Hepatocyte (in vitro differentiated cells): ENCODE measurements around the gene PBX3. TPM values are rescaled to one million over a fixed set of nuclear protein-coding genes. Genes with fewer than 3 reads are reported as not detected.

Source experiments
- DNase-seq: peaks from one replicate; pipeline ENCODE4 v3.0.0-alpha.2; 2016; ENCODE audit warnings: low spot score
- H2AFZ ChIP-seq: fragments of 200-600 bp; sonication (generic); 2 replicates; pipeline ENCODE4 v1.6.0; 2016; ENCODE audit warnings: antibody characterized with exemption, mild to moderate bottlenecking
- H3K27ac ChIP-seq: fragments of 200-600 bp; sonication (generic); 2 replicates; pipeline ENCODE4 v1.5.1; 2016; ENCODE audit warnings: mild to moderate bottlenecking
- H3K27me3 ChIP-seq: fragments of 200-600 bp; sonication (generic); 2 replicates; pipeline ENCODE4 v1.6.1; 2016
- H3K36me3 ChIP-seq: fragments of 200-600 bp; sonication (generic); replicated peaks from 2 replicates; pipeline ENCODE4 v1.5.1; 2016; ENCODE audit warnings: low read depth; ENCODE audit not compliant: insufficient read depth
- H3K4me1 ChIP-seq: fragments of 200-600 bp; sonication (generic); 2 replicates; pipeline ENCODE4 v1.5.1; 2016; ENCODE audit warnings: mild to moderate bottlenecking, moderate library complexity; ENCODE audit not compliant: insufficient read depth
- H3K4me2 ChIP-seq: fragments of 200-600 bp; sonication (generic); 2 replicates; pipeline ENCODE4 v1.6.0; 2016
- H3K4me3 ChIP-seq: fragments of 200-600 bp; sonication (generic); 2 replicates; pipeline ENCODE4 v1.5.1; 2016; ENCODE audit warnings: mild to moderate bottlenecking
- H3K79me2 ChIP-seq: fragments of 200-600 bp; sonication (generic); 2 replicates; pipeline ENCODE4 v1.6.0; 2017; ENCODE audit warnings: mild to moderate bottlenecking
- H3K9me2 ChIP-seq: fragments of 200-600 bp; sonication (generic); replicated peaks from 2 replicates; pipeline ENCODE4 v1.6.0; 2017; ENCODE audit warnings: mild to moderate bottlenecking; ENCODE audit not compliant: insufficient read depth
- H3K9me3 ChIP-seq: fragments of 200-600 bp; sonication (generic); 2 replicates; pipeline ENCODE4 v1.5.1; 2016; ENCODE audit warnings: low read depth, mild to moderate bottlenecking
- H4K20me1 ChIP-seq: fragments of 200-600 bp; sonication (generic); 2 replicates; pipeline ENCODE4 v1.6.0; 2016; ENCODE audit warnings: mild to moderate bottlenecking; ENCODE audit not compliant: insufficient read depth, poor library complexity, severe bottlenecking
- EZH2 ChIP-seq: fragments of 200-600 bp; sonication (generic); IDR thresholded peaks from 2 replicates; pipeline ENCODE4 v1.6.1; 2016; ENCODE audit warnings: antibody characterized with exemption, mild to moderate bottlenecking, borderline replicate concordance
- EZH2phosphoT487 ChIP-seq: fragments of 200-600 bp; sonication (generic); IDR thresholded peaks from one replicate; pipeline ENCODE4 v1.6.1; 2018; ENCODE audit warnings: antibody characterized with exemption, mild to moderate bottlenecking, low read depth, moderate library complexity; ENCODE audit not compliant: unreplicated experiment, severe bottlenecking
- WGBS: methylation state at CpG from one replicate; pipeline ENCODE4 v1.1.6; 2016; ENCODE audit warnings: low lambda C conversion rate; ENCODE audit errors: missing lambda C conversion rate; 5-methylcytosine and 5-hydroxymethylcytosine counted together
- polyA plus RNA-seq: library from polyadenylated mRNA; unstranded; fragments of >200 nt; fragmentation: Nextera tagmentation; extraction: Ambion mirVana; gene quantifications from 2 replicates; pipeline ENCODE4 v1.2.1, GENCODE V29; 2016
- total RNA-seq: library from RNA; depleted of rRNA; stranded (reverse); fragments of >200 nt; gene quantifications from 2 replicates; pipeline ENCODE4 v1.2.3, GENCODE V29; 2014
- TF ChIP-seq, protein P1 (sequence below): fragments of 200-600 bp; sonication (generic); IDR thresholded peaks from 2 replicates; pipeline ENCODE4 v1.5.1; 2016; ENCODE audit warnings: antibody characterized with exemption, mild to moderate bottlenecking; ENCODE audit not compliant: poor library complexity

Gene PBX3
- total and polyA plus RNA-seq, 2 experiments from 2014 or later = 15.9 to 23.3 TPM

DNA sequence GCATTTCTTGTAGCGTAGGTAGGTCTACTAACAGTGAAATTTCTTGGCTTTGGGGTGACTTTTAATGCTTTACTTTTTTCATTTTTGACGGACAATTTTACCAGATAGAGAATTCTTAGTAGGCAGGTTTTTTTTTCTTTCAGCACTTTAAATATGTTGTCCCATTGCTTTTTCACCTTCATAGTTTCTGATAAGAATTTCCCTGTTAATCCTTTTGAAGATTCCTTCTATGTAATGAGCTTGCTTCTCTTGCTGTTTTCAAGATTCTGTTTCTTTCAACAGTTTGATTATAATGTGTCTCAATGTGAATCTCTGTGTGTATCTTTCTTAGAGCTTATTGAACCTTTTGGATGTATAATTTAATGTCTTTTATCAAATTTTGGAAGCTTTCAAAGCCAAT is 35.5 kb downstream of the PBX3 start:
- H3K79me2 ChIP-seq = no peaks in the 10 kb centered on the region
- no peak overlapping the region for H3K27ac ChIP-seq
- no peak overlapping the region for H3K4me3 ChIP-seq
- no peaks in the 10 kb centered on the region for H3K9me2 ChIP-seq
- 100% methylated on average over 2 of the region's 2 CpGs for WGBS
- TF ChIP-seq, protein P1, sequence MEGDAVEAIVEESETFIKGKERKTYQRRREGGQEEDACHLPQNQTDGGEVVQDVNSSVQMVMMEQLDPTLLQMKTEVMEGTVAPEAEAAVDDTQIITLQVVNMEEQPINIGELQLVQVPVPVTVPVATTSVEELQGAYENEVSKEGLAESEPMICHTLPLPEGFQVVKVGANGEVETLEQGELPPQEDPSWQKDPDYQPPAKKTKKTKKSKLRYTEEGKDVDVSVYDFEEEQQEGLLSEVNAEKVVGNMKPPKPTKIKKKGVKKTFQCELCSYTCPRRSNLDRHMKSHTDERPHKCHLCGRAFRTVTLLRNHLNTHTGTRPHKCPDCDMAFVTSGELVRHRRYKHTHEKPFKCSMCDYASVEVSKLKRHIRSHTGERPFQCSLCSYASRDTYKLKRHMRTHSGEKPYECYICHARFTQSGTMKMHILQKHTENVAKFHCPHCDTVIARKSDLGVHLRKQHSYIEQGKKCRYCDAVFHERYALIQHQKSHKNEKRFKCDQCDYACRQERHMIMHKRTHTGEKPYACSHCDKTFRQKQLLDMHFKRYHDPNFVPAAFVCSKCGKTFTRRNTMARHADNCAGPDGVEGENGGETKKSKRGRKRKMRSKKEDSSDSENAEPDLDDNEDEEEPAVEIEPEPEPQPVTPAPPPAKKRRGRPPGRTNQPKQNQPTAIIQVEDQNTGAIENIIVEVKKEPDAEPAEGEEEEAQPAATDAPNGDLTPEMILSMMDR = no peak
- TF ChIP-seq EZH2phosphoT487 = no peak
- TF ChIP-seq EZH2 = no peak
- H4K20me1 ChIP-seq = no peaks in the 10 kb centered on the region
- H3K4me1 ChIP-seq = no peaks in the 10 kb centered on the region
- DNase-seq = no peak
- H3K27me3 ChIP-seq = no peaks in the 10 kb centered on the region
- H2AFZ ChIP-seq = no peak overlapping the region
- peaks cover 4% of the 10 kb centered on the region for H3K9me3 ChIP-seq
- no peaks in the 10 kb centered on the region for H3K36me3 ChIP-seq
- no peak overlapping the region for H3K4me2 ChIP-seq

DNA sequence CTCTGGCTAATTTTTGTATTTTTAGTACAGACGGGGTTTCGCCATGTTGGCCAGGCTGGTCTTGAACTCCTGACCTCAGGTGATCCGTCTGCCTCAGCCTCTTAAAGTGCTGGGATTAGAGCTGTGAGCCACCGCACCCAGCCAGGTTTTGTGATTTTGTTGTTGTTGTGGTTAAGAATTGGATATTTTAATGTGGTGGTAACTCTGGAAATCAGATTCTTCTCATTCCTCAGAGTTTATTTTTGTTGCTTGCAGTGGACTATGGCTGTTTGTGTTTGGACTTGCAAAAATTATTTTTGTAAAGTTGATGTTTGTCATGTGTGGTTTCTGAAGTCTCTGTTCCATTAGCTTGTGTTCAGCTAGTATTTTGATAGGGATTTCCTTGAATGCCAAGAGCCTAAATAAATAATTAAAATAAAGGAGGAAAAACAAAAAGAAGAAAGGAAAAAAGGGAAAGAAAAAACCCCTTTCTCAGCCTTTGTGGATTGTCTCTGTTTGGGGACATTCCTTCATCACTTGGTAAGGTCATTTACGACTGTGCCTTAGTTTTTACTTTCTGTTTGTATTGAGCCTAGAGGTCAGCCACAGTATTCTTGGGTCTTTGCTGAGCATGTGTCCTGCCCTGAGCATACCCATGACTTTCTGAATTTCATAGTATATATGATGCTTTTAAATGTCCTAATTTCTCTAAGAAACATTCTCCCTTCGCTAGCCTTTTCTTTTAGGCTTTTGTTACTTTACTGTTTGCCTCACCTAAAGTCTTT is 37.3 kb downstream of the PBX3 start:
- Histone ChIP-seq H2AFZ (no peak overlapping the region), H3K36me3 (no peaks in the 10 kb centered on the region), H3K27ac (no peak overlapping the region), H3K9me2 (no peaks in the 10 kb centered on the region), H3K4me3 (no peak overlapping the region), H4K20me1 (no peaks in the 10 kb centered on the region), H3K79me2 (no peaks in the 10 kb centered on the region), H3K4me1 (no peaks in the 10 kb centered on the region), H3K4me2 (no peak overlapping the region), H3K27me3 (no peaks in the 10 kb centered on the region), H3K9me3 (peaks cover 4% of the 10 kb centered on the region)
- no peak for DNase-seq
- 72% methylated on average over 6 of the region's 6 CpGs for WGBS
- TF ChIP-seq EZH2phosphoT487 (no peak), EZH2 (no peak)

DNA sequence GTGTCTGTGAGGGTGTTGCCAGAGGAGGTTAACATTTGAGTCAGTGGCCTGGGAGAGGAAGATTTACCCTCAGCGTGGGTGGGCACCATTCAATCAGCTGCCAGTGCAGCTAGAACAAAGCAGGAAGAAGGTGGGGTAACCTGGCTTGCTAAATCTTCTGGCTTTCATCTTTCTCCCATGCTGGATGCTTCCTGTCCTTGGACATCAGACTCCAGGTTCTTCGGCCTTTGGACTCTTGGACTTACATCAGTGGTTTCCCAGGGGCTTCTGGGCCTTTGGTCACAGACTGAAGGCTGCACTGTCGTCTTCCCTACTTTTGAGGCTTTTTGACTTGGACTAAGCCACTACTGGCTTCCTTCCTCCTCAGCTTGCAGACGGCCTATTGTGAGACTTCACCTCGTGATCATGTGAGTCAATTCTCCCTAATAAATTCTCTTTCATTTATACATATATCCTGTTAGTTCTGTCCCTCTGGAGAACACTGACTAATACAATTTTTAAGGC is 38.1 kb downstream of the PBX3 start:
- no peaks in the 10 kb centered on the region for H3K4me1 ChIP-seq
- TF ChIP-seq EZH2phosphoT487 (no peak), EZH2 (no peak)
- TF ChIP-seq, protein P1 = no peak
- H3K27ac ChIP-seq = no peak overlapping the region
- no peaks in the 10 kb centered on the region for H3K9me2 ChIP-seq
- no peak for DNase-seq
- H3K4me3 ChIP-seq = no peak overlapping the region
- H4K20me1 ChIP-seq = no peaks in the 10 kb centered on the region
- no peak overlapping the region for H2AFZ ChIP-seq
- H3K27me3 ChIP-seq = no peaks in the 10 kb centered on the region
- no peak overlapping the region for H3K4me2 ChIP-seq
- WGBS = 87% methylated on average over 5 of the region's 5 CpGs
- no peaks in the 10 kb centered on the region for H3K36me3 ChIP-seq
- peaks cover 4% of the 10 kb centered on the region for H3K9me3 ChIP-seq
- no peaks in the 10 kb centered on the region for H3K79me2 ChIP-seq

DNA sequence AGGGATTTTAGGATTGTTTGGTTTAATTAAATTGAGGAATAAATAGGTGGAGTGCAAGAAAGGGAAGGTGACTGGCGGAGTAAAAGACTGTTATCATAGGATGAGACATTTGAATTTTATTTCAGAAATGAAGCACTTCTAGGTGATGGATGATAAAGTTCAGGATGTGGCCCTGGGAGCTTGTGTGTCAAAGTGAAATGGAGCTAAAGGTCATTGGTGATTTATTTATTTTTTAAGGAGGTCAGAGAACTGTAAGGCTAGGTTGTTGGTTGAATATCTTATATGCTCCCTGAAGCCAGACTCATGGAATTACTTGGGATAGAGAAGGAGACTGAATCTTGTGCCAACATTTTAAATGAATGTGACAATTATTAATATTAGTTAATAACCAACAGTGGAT is 40.5 kb downstream of the PBX3 start:
- Histone ChIP-seq H3K9me3 (peaks cover 4% of the 10 kb centered on the region), H2AFZ (no peak overlapping the region), H3K27ac (no peak overlapping the region), H3K4me1 (no peaks in the 10 kb centered on the region), H3K4me3 (no peak overlapping the region), H3K36me3 (no peaks in the 10 kb centered on the region), H3K4me2 (no peak overlapping the region), H3K79me2 (no peaks in the 10 kb centered on the region), H4K20me1 (no peaks in the 10 kb centered on the region), H3K9me2 (no peaks in the 10 kb centered on the region), H3K27me3 (no peaks in the 10 kb centered on the region)
- WGBS = 90% methylated on average over 1 of the region's 1 CpG
- TF ChIP-seq, protein P1 = no peak
- TF ChIP-seq EZH2phosphoT487 = no peak
- DNase-seq = no peak
